ENCODE results near the gene ACOXL.

Gene ACOXL

DNA sequence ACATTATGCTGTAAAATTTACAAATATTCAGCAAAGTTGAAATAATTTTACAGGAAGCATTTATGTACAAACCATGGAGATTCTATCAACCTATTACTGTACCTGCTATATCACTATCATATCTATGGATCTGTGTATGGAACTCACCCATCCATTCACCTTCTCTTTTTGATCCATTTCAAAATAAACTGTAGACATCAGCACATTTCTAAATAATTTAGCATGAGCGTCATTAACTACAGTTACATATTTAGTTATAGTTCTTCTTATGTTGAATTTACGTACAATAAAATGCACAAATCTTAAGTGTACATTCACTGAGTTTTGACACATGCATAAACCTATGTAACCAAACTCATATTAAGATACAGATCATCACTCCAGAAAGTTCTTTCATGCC is 260.5 kb downstream of the ACOXL start:
- Mint-ChIP-seq H3K27me3 (ENCODE audit: low read depth) (peaks cover 42% of the 10 kb centered on the region), H3K27ac (no peak overlapping the region), H3K4me1 (ENCODE audit: low read depth) (peaks cover 9% of the 10 kb centered on the region), H3K4me3 (no peak overlapping the region), H3K36me3 (ENCODE audit: low read depth) (no peaks in the 10 kb centered on the region), H3K9me3 (no peaks in the 10 kb centered on the region)
- DNase-seq (ENCODE audit: low spot score) = no peak

- H3K36me3 Mint-ChIP-seq (ENCODE audit: low read depth) = no peaks in the 10 kb centered on the region
- DNase-seq (ENCODE audit: low spot score) = no peak
- peaks cover 9% of the 10 kb centered on the region for H3K4me1 Mint-ChIP-seq (ENCODE audit: low read depth)
- no peak overlapping the region for H3K27ac Mint-ChIP-seq
- H3K4me3 Mint-ChIP-seq = no peak overlapping the region
- no peaks in the 10 kb centered on the region for H3K9me3 Mint-ChIP-seq
- peaks cover 45% of the 10 kb centered on the region for H3K27me3 Mint-ChIP-seq (ENCODE audit: low read depth)
Observed at GRCh38 chr2:110993557-110994231, 261.3 kb downstream of the ACOXL start.

- peaks cover 9% of the 10 kb centered on the region for H3K4me1 Mint-ChIP-seq (ENCODE audit: low read depth)
- H3K9me3 Mint-ChIP-seq = no peaks in the 10 kb centered on the region
- H3K27ac Mint-ChIP-seq = no peak overlapping the region
- no peak for DNase-seq (ENCODE audit: low spot score)
- H3K4me3 Mint-ChIP-seq = no peak overlapping the region
- peaks cover 42% of the 10 kb centered on the region for H3K27me3 Mint-ChIP-seq (ENCODE audit: low read depth)
- H3K36me3 Mint-ChIP-seq (ENCODE audit: low read depth) = no peaks in the 10 kb centered on the region
Observed at GRCh38 chr2:110994250-110994961, 262.0 kb downstream of the ACOXL start.

DNA sequence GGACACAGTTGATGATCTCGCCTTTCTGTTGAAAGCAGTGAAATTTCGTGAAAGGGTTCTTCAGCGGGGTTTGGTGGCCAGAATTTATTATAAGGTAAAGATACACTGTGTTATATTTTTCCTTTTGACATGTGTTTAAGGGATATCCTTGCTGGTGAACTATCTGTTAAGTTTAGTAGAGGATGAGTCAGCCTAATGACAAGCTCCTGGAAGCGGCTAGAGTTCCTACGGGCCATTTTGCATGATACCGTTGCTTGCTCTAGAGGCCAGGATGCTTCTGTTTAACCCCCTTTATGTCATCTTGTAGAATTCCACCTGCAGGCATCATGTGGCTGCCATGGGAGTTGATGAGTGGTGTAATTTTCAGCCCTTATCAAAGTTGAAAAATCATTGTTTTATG is 263.5 kb downstream of the ACOXL start:
- DNase-seq (ENCODE audit: low spot score) = no peak
- no peak overlapping the region for H3K27ac Mint-ChIP-seq
- no peak overlapping the region for H3K4me3 Mint-ChIP-seq
- H3K36me3 Mint-ChIP-seq (ENCODE audit: low read depth) = no peaks in the 10 kb centered on the region
- peaks cover 9% of the 10 kb centered on the region for H3K4me1 Mint-ChIP-seq (ENCODE audit: low read depth)
- H3K27me3 Mint-ChIP-seq (ENCODE audit: low read depth) = peaks cover 42% of the 10 kb centered on the region
- H3K9me3 Mint-ChIP-seq = no peaks in the 10 kb centered on the region

GRCh38 chr2:110997331-110998045 is 265.1 kb downstream of the ACOXL start:
- H3K36me3 Mint-ChIP-seq (ENCODE audit: low read depth) = no peaks in the 10 kb centered on the region

DNA sequence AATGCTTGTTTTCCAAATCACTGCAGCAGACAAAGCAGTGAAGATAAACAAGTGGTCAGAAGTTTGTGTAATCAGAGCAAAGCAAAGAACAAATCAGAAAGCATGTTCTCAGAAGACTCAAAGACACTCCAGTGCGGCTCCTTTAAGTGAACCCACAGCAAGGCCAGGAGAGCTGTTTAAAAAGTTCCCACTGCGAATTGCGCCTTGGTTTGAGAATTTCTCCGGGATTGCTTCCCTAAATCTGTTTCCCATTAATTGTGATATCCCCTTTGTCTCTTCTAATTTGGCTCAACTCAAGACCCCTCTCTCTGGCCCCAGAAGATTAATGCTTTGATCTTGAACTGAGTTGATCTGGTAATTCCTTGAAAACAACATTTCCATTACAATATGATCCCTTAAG is 265.9 kb downstream of the ACOXL start:
- Mint-ChIP-seq H3K4me1 (ENCODE audit: low read depth) (peaks cover 9% of the 10 kb centered on the region), H3K4me3 (no peak overlapping the region), H3K36me3 (ENCODE audit: low read depth) (no peaks in the 10 kb centered on the region), H3K27ac (no peak overlapping the region), H3K27me3 (ENCODE audit: low read depth) (peaks cover 36% of the 10 kb centered on the region), H3K9me3 (no peaks in the 10 kb centered on the region)
- no peak for DNase-seq (ENCODE audit: low spot score)

More at GRCh38 chr2:110997331-110998045, 265.1 kb downstream of the ACOXL start:
- peaks cover 9% of the 10 kb centered on the region for H3K4me1 Mint-ChIP-seq (ENCODE audit: low read depth)
- no peak for DNase-seq (ENCODE audit: low spot score)
- H3K9me3 Mint-ChIP-seq = no peaks in the 10 kb centered on the region
- no peak overlapping the region for H3K4me3 Mint-ChIP-seq
- peaks cover 36% of the 10 kb centered on the region for H3K27me3 Mint-ChIP-seq (ENCODE audit: low read depth)
- no peak overlapping the region for H3K27ac Mint-ChIP-seq

GRCh38 chr2:110999626-111000025 is 267.3 kb downstream of the ACOXL start:
- no peak overlapping the region for H3K27ac Mint-ChIP-seq
- H3K27me3 Mint-ChIP-seq (ENCODE audit: low read depth) = peaks cover 36% of the 10 kb centered on the region
- H3K9me3 Mint-ChIP-seq = no peaks in the 10 kb centered on the region
- no peak for DNase-seq (ENCODE audit: low spot score)
- no peaks in the 10 kb centered on the region for H3K36me3 Mint-ChIP-seq (ENCODE audit: low read depth)
- peaks cover 1% of the 10 kb centered on the region for H3K4me1 Mint-ChIP-seq (ENCODE audit: low read depth)
- H3K4me3 Mint-ChIP-seq = no peak overlapping the region

GRCh38 chr2:111005307-111005706 is 272.9 kb downstream of the ACOXL start:
- no peaks in the 10 kb centered on the region for H3K9me3 Mint-ChIP-seq
- H3K4me3 Mint-ChIP-seq = no peak overlapping the region
- no peak for DNase-seq (ENCODE audit: low spot score)
- H3K36me3 Mint-ChIP-seq (ENCODE audit: low read depth) = no peaks in the 10 kb centered on the region
- H3K27me3 Mint-ChIP-seq (ENCODE audit: low read depth) = peaks cover 43% of the 10 kb centered on the region
- H3K27ac Mint-ChIP-seq = no peak overlapping the region
- no peaks in the 10 kb centered on the region for H3K4me1 Mint-ChIP-seq (ENCODE audit: low read depth)

DNA sequence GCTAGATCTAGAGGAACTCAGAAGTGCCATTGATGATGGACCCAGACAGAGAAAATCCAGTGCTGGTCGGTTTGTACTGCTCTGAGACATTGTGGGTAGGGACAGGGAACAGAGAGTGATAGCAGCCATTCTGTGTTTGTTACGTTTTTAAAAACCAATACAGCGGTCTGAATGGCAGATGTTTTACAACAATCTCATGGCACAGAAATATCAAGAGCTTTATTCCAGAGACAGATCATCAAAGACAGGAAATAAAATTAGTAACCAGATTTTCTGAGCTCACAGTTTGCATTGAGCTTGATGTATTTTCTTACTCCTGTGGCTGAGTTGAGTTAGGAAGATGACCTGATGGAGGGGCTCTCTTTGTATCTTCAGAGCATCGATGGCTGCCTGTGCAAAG is 273.4 kb downstream of the ACOXL start:
- H3K27me3 Mint-ChIP-seq (ENCODE audit: low read depth) = peaks cover 43% of the 10 kb centered on the region
- no peak overlapping the region for H3K27ac Mint-ChIP-seq
- H3K36me3 Mint-ChIP-seq (ENCODE audit: low read depth) = no peaks in the 10 kb centered on the region
- DNase-seq (ENCODE audit: low spot score) = no peak
- H3K4me3 Mint-ChIP-seq = no peak overlapping the region
- H3K9me3 Mint-ChIP-seq = no peaks in the 10 kb centered on the region
- H3K4me1 Mint-ChIP-seq (ENCODE audit: low read depth) = no peaks in the 10 kb centered on the region

- peaks cover 5% of the 10 kb centered on the region for H3K9me3 Mint-ChIP-seq
- H3K27ac Mint-ChIP-seq = no peak overlapping the region
- DNase-seq (ENCODE audit: low spot score) = no peak
- no peak overlapping the region for H3K4me3 Mint-ChIP-seq
- peaks cover 45% of the 10 kb centered on the region for H3K27me3 Mint-ChIP-seq (ENCODE audit: low read depth)
- H3K4me1 Mint-ChIP-seq (ENCODE audit: low read depth) = no peaks in the 10 kb centered on the region
- no peaks in the 10 kb centered on the region for H3K36me3 Mint-ChIP-seq (ENCODE audit: low read depth)
Observed at GRCh38 chr2:111007757-111008688, 275.6 kb downstream of the ACOXL start.

DNA sequence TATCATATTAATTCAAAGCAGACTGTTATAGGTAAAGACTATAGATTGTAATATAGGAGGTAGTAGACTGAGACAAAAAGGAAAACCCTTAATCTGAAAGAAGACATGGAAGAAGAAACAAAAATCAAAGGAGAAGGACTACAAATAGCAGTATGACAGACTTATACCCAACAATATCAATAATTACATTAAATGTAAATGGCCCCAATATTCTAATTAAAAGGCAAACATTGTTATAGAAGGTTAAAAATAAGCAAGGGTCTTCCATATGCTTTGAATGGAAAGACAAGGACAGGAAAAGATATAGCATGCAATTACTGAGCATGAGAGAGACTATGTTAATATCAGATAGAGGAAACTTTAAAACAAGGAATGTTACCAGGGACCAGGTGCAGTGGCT is 278.8 kb downstream of the ACOXL start:
- Mint-ChIP-seq H3K4me3 (no peak overlapping the region), H3K36me3 (ENCODE audit: low read depth) (no peaks in the 10 kb centered on the region), H3K27ac (no peak overlapping the region), H3K9me3 (peaks cover 5% of the 10 kb centered on the region), H3K4me1 (ENCODE audit: low read depth) (peaks cover 2% of the 10 kb centered on the region), H3K27me3 (ENCODE audit: low read depth) (peaks cover 26% of the 10 kb centered on the region)
- no peak for DNase-seq (ENCODE audit: low spot score)

DNA sequence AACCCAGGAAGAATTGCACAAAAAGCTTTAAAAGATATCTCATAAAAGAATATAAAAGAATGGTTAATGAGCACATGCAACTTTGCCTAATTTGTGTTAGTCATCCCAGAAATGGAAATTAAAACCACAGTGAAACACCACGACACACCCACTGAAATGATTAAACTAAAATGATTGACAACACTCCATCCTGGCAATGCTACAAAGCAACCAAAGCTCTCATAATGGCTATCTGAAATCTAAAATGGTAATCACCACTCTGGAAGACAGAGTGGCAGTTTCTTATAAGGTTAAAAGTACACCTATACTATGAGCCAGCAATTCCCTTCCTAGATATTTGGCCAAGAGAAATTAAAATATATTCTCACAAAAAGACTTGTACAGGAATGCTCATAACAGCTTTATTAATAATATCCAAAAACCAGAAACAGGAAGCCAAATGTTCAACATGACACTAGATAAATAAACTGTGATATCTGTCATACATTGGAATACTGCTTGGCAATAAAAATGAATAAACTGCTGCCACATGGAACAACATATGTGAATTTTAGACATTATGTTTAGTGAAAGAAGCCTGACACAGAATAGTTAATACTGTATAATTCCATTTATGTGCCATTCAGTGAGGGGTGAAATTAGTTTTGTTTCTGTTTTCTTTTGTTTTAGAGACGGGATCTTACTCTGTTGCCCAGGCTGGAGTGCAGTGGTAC is 283.1 kb downstream of the ACOXL start:
- no peak overlapping the region for H3K27ac Mint-ChIP-seq
- H3K27me3 Mint-ChIP-seq (ENCODE audit: low read depth) = peaks cover 12% of the 10 kb centered on the region
- H3K9me3 Mint-ChIP-seq = peaks cover 5% of the 10 kb centered on the region
- no peaks in the 10 kb centered on the region for H3K36me3 Mint-ChIP-seq (ENCODE audit: low read depth)
- no peak overlapping the region for H3K4me3 Mint-ChIP-seq
- peaks cover 2% of the 10 kb centered on the region for H3K4me1 Mint-ChIP-seq (ENCODE audit: low read depth)
- no peak for DNase-seq (ENCODE audit: low spot score)

- H3K27me3 Mint-ChIP-seq (ENCODE audit: low read depth) = peaks cover 8% of the 10 kb centered on the region
- DNase-seq (ENCODE audit: low spot score) = no peak
- no peak overlapping the region for H3K27ac Mint-ChIP-seq
- H3K4me3 Mint-ChIP-seq = no peak overlapping the region
- peaks cover 2% of the 10 kb centered on the region for H3K4me1 Mint-ChIP-seq (ENCODE audit: low read depth)
- H3K9me3 Mint-ChIP-seq = no peaks in the 10 kb centered on the region
- H3K36me3 Mint-ChIP-seq (ENCODE audit: low read depth) = no peaks in the 10 kb centered on the region
Observed at GRCh38 chr2:111017034-111017622, 284.8 kb downstream of the ACOXL start.
